HG02759 (cell line): ENCODE measurements around the gene HTRA2.

Source experiments
- ATAC-seq: cut with Tn5 transposase; IDR thresholded peaks from one replicate; pipeline ENCODE4 v1.9.1; 2021; ENCODE audit warnings: mild to moderate bottlenecking, moderate library complexity; ENCODE audit not compliant: unreplicated experiment

Gene HTRA2

GRCh38 chr2:74499940-74500577, 29.7 kb upstream of the HTRA2 start:
- no peak for ATAC-seq

GRCh38 chr2:74500578-74500946, 29.2 kb upstream of the HTRA2 start:
- no peak for ATAC-seq

DNA sequence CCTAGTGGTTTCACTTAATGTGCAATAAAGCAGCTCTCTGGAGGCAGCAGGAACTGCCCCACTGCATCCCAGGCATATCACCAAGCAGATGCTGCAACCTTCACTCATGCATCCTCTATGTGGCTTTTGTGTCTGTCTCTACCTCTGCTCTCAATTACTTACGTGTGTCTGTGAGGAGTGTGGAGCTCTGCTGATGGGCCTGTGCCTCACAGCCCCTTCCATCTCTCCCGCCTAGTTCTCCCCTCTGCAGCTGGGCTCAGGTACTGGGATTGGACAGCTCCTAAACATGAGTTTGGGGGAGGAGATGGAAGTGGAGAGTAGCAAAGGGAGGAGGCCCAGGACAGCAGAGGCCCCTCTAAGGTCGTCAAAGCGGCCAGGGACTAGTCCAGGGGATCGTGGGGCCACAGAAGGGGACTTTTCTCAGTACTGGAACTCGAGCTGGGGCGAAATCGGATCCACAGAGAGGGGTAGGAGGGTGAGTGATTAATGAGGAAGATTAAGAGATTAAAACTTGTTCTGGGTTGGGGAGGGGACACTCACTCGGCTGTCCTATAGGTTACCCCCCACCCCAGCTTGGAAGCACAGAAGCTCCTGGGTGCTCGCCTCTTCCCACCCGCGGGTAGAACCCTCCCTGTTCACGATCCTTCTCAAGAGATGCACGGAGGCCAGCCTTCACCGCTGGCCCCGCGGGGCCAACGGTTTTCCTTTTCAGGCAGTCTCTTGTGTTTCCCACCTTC, 28.2 kb upstream of the HTRA2 start:
- ATAC-seq, result no peak

GRCh38 chr2:74502147-74502719, 27.5 kb upstream of the HTRA2 start:
- no peak for ATAC-seq

DNA sequence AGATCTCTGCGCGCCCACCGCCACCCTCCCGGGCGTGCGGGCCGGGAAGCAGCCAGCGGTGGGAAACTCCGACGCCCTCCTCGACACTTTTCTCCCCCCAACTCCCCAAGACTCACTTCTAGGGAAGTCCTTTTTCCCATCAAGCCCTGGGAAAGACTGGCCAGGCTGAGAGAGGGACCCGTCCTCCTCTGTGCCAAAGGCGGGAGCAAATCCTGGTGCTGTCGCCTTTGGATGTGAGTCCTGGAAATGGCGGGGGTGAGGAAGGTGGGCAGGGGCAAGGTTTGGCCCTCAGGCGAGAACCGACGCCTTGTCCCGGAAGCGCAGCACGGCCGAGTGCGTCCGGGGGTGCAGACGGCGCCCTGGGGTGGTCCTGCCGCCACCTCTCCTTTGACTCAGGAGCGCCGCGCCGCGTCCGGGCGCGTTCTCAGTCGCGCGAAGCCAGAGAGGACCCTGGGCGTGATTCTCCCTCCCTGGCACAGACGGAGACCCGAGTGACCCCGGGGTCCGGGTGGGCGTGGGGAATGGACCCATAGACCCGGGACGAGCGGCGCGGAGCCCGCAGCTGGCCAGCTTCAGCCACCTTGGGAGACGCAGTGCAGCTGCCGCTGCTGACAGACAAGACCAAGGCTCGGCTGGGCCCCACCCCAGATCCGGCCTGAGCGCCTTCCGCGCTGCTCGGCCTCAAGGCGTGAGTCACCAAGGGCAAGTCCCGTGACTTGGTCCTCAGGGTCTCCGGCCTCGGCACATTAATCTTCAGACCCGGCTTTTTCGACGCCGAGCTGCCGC, 26.8 kb upstream of the HTRA2 start:
- peak; percentile 41 for ATAC-seq

DNA sequence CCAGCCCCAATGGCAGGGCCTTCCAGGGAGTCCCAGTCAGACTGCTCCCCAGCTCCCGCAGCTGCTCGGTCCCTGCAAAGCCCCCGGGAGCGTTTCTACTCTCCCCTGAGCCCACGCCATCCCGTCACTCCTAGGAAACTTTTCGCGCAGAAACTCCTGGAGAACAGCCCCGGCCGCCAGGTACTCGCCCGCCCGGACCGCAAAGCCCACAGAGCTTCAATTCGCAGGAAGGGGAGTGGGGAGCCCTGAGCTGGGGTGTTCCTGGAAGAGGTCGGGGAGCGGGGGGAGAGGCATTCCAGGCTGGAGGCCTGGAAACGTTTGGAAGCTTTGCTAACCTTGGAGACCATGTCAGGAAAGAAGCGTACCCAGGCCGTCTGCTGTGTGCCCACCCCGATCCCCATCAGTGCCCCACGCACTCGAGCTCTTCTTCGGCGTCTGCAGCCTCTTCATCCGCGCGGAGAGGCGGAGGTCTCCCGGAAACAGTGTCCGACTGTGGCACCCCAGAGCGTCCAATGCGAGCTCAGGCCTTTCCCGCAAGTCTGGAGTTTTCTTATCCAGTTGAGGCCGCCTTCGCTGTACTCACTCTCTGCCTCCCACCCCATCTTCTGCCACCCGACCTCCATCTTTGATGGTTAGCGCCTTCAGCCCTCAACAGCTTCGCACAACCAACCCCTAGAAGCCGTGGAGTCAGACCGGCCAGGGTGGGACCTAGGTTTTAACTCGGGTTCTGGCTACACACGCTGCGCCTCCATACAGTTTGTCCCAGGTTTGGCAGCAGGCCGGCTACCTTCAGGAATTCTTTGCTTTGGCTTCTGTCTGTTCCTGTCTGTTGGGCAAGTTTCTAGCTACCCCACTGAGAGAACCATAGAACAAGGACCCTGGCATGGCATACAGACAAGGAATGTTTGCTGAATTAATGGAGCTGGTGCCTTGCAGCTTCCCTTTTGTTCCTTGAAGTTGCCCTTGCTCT, 25.9 kb upstream of the HTRA2 start:
- ATAC-seq, result no peak

DNA sequence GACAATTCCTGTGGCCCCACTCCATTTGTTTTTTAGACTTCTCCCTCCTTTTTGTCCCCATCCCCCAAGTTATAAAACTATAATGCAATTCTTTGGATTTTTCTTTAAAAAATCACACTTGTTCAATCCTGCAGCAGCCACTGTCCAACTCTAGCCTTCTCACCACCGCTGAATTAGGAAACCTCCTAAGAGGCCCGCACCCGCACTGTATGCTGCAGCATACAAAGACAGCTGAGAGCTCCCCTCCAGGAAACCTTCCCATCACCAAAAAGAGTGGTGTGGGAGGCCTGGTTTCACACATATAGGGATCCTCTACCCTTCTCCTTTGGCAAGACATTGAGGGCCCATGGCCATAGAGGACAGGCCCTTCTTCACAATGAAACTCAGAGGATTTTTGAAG, 25.1 kb upstream of the HTRA2 start:
- no peak for ATAC-seq

GRCh38 chr2:74505448-74506246, 24.1 kb upstream of the HTRA2 start:
- ATAC-seq, result no peak

GRCh38 chr2:74507145-74507925, 22.4 kb upstream of the HTRA2 start, which contains the start of gene PCGF1:
TSS of gene PCGF1 (minus strand) at chr2:74507695. CDS start at chr2:74507668, 27 bp downstream.
- peak; percentile 86 for ATAC-seq

DNA sequence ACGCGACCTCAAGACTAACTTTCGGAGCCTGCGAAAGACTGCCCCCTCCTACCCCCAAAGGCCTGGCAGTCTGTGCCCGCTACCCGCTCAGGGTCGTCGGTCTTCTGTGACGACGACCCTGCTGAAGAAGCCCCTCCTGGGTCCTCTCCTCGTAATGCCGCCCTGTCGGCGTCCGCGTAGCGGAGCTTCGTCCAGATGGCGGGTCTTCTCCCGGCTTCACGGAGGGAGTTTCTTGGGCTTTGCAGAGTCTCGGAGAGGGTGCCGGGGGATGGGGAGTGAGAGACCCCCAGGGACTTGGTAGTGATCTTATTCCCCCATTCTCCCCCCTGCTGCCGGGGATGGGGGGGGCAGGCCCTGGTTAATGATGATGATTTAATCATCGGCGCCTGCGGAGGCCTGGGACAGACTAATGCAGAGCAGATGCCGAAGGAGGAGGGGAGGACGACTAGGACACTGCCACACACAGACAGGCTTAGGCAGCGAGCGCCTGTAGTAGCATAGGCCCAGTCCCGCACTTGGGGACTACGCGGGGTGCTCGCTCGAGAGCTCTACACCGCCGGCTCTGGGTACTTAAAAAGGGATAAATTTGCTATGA, 21.7 kb upstream of the HTRA2 start:
- ATAC-seq, result peak; percentile 11

DNA sequence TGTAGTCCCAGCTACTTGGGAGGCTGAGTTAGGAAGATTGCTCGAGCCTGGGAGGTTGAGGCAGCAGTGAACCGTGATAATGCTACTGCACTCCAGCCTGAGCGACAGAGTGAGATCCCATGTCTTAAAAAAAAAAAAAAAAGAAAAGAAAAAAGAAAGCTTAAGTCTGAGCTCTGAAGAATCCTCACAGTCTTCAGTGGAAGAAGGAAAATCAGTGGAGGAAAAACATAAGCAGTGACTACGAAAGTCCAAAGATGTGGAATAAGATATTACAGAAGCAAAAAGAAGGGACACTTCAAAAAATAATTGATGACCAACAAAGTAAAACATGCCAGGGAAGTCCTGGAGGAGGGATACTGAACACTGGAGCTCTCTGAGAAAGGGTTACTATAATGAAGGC, 19.5 kb upstream of the HTRA2 start:
- no peak for ATAC-seq

DNA sequence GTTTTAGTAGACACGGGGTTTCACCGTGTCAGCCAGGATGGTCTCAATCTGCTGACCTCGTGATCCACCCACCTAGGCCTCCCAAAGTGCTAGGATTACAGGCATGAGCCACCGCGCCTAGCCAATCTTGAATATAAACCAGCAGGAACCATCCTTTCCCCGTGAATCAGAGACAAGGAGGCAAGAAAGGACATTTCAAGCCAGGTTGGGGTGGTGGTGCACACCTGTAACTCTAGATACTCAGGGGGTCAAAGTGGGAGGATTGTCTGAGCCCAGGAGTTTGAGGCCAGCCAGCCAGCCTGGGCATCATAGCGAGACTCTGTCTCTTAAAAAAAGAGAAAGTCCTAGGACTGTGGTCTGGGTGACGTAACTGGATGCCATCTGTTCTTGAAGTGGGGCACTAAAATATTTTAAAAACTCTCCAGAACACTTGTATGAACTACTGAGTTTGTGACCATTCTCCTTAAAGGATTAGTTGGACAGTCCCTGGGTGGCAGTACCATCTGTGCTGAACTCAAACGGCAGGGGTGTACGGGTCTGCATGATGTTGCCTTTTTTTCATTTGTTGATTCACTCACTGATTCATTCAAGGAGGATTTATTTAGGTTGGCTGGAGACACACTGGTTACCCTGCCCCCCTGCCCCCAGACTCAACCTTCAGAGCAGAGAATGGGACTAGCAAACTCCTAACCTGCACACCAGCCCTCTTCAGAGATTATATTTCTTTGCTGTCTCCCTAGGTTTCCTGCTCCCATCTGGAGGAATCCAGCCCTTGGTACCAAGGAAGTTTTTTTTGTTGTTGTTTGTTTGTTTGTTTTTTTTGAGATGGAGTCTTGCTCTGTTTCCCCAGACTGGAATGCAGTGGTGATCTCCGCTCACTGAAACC, 18.4 kb upstream of the HTRA2 start:
- ATAC-seq, result no peak

DNA sequence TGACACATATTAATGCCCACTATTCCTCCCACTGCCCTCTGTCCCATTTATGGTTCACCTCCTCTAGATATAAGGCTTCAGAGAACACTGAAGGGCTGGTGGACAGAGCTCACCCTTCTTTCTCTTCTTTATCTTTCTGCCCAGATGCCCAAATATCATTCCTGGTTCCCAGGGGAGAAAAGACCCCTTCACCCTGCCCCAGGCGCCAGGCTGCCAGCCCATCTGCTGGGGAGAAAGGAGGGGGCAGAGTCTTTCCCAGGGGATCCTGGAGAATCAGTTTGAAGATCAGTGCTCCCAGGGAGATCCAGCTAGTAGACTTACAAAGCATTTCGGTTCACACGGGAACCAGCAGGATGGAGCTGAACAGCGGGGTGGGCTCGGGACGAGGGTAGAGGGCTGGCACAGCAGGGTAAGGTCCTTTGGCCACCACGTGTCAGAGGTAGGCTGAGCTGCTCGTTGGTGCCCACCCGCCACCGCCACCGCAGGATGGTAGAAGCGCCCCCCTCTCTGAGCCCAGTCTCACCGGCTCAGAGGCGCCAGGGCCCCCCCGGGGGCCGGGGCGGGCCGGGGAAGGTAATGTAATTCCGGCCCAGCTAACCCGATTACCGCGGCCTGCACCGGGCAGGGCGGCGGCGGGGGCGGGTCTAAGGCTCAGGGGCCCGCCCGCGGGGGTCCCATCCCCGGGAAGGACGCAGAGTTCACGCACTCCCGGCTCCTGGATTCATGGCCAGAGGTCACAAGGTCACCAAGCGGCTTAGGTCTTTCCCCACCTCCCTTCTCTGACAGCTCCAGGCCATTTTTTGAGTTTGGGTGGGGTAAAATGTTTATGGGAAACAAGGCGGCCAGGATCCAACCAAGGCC, 16.8 kb upstream of the HTRA2 start:
- ATAC-seq, result no peak

DNA sequence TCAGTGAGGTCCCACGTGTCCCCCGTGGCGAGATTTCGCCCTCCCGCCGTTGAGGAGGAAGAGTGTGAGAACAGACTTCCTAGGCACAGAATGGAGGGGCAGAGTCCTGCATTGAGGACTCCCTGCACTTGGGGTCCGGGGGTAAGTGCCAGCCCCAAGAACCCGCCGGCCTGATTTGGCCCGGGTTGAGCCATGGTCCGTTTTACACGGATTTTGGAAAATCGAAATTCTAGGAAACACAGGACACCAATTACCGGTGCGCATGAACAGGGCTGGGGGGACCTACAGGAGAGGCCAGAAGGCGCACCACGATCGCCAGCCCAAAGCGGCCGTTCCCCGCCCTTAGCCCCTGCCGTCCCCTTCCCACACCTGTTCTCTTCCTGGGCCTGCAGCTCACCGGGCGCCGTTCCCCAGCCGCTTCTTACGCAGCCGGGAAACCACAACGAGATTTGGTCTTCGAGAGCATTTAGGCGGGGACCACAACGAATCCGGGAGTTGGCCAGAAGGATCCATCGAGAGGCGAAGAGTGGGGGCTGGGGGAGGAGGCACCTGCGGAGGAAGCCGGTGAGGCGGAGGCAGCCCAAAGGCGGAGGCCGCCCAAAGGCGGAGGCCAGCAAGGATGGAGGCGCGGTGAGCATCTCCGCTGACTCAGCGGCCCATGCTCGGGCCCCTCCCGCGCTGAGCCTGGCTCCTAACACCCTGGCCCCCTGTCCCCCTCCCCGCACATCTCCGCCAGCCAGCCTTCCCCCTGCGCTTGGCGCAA, 15.9 kb upstream of the HTRA2 start:
- ATAC-seq, result no peak

GRCh38 chr2:74514368-74515270, 15.1 kb upstream of the HTRA2 start, which contains the start of gene TLX2:
TSS of gene TLX2 (plus strand) at chr2:74514450. CDS start at chr2:74514807, 357 bp downstream.
- ATAC-seq, result no peak
